ENCODE data around the gene NYNRIN. TPM values are rescaled to one million over a fixed set of nuclear protein-coding genes. Genes with fewer than 3 reads are reported as not detected.

The NYNRIN gene
- total RNA-seq, 1 donor from 2014 or later: 8.0 TPM

GRCh38 chr14:24378327-24378726, 20.5 kb upstream of the NYNRIN start:
- intact Hi-C loops (cut with micrococcal nuclease): no loop called here
- no peaks in the 10 kb centered on the region for H3K9me3 ChIP-seq (replicated peaks)
- peaks cover 9% of the 10 kb centered on the region for H3K27me3 ChIP-seq (ENCODE audit: low read depth)
- H3K36me3 ChIP-seq: peaks cover 4% of the 10 kb centered on the region
- DNase-seq: no peak
- H3K27ac ChIP-seq (replicated peaks): no peak overlapping the region
- H3K4me3 ChIP-seq: no peak overlapping the region
- peaks cover 22% of the 10 kb centered on the region for H3K4me1 ChIP-seq
- TF ChIP-seq CTCF (IDR thresholded peaks at IDR 0.05; ENCODE audit: borderline replicate concordance): no peak

DNA sequence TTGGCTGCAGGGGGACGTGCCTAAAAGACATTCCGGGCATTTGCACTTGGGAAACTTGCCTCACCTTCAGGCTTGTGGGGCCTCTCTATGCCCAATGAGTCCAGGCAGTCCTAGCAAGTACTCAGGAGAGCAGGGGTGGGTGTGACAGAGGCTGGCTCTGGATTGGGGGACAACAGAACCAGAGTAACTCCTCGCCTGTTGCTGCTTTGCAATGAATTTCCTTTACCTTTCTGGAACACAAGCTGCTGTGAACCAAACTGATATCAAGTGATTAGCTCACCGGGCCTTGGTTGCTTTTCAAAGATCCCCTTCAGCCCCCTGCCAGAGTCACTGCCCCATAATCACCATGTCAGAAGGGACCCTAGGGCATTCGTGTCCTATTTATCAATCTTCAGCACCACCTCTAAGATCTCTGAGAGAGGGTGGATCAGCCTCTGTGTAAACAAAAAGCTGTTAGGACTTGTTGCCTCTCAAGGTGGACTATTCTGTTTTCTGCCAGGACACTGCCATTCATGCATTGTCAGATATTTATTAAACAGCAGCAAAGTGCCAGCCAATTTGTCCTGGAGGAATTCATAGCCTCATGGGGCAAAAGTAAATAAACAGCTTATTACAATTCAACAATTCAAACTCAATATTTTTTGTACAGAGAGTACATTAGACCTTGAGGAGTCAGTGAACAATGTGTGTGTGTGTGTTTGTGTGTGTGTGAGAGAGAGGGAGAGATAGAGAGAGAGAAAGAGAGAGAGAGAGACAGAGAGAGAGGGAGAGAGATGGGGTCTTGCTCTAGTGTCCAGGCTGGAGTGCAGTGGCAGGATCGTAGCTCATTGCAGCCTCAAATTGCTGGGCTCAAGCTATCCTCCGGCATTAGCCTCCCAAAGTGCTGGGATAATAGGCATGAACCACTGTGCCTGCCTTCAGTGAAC, 19.6 kb upstream of the NYNRIN start:
- Histone ChIP-seq H3K9me3 (replicated peaks) (no peaks in the 10 kb centered on the region), H3K36me3 (no peaks in the 10 kb centered on the region), H3K4me1 (peaks cover 22% of the 10 kb centered on the region), H3K4me3 (no peak overlapping the region), H3K27ac (replicated peaks) (no peak overlapping the region), H3K27me3 (ENCODE audit: low read depth) (peaks cover 9% of the 10 kb centered on the region)
- no peak for DNase-seq
- no peak for TF ChIP-seq CTCF (IDR thresholded peaks at IDR 0.05; ENCODE audit: borderline replicate concordance)
- intact Hi-C loops (cut with micrococcal nuclease): no loop called here

DNA sequence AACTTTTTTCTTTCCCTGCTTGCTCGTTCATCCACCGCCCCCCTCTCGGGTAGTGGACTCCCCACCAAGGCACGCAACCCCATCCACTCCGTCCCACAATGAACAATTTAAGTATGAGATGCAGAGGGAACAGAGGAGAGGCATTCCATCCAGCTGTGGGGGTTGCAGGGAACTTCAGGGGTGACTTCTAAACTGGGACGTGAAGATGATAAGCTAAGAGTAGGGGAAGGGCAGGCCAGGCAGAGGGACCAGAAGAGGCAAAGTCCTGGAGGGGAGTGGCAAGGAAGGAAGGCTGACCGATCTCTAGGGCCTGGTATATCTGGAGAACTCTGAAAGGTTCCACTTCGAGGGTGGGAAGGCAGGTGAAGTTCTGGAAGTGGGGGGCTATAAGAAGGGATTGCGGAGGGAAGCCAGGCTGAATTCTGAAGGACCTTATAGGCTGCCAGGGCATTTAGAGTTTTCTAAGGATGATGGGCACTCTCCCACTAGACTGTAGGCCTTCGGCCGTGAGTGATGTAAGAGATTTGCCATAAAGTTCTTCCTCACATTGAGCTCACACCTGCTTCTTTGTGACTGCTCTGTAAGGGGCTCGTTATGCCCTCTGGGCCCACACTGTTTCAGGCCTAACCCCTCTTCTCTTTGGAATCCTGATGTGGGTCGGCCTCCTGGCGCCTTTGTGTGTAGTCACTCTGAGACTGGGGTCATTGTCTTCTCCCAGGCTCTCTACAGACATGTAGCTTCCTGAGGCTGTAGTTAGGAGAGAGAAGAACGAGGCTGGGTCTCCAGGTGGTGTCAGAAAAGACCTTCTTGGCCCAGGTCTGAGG, 18.7 kb upstream of the NYNRIN start:
- H3K36me3 ChIP-seq: no peaks in the 10 kb centered on the region
- H3K9me3 ChIP-seq (replicated peaks): no peaks in the 10 kb centered on the region
- TF ChIP-seq CTCF (IDR thresholded peaks at IDR 0.05; ENCODE audit: borderline replicate concordance): no peak
- H3K4me1 ChIP-seq: peaks cover 22% of the 10 kb centered on the region
- intact Hi-C loops (cut with micrococcal nuclease): no loop called here
- peaks cover 9% of the 10 kb centered on the region for H3K27me3 ChIP-seq (ENCODE audit: low read depth)
- DNase-seq: no peak
- H3K27ac ChIP-seq (replicated peaks): no peak overlapping the region
- H3K4me3 ChIP-seq: no peak overlapping the region

- DNase-seq: no peak
- intact Hi-C loops (cut with micrococcal nuclease): no loop called here
- H3K36me3 ChIP-seq: no peaks in the 10 kb centered on the region
- no peak overlapping the region for H3K27ac ChIP-seq (replicated peaks)
- no peak overlapping the region for H3K4me3 ChIP-seq
- H3K9me3 ChIP-seq (replicated peaks): no peaks in the 10 kb centered on the region
- H3K4me1 ChIP-seq: peaks cover 16% of the 10 kb centered on the region
- no peaks in the 10 kb centered on the region for H3K27me3 ChIP-seq (ENCODE audit: low read depth)
- TF ChIP-seq CTCF (IDR thresholded peaks at IDR 0.05; ENCODE audit: borderline replicate concordance): no peak
These were observed 17.3 kb upstream of the NYNRIN start for GRCh38 chr14:24381363-24382063.

DNA sequence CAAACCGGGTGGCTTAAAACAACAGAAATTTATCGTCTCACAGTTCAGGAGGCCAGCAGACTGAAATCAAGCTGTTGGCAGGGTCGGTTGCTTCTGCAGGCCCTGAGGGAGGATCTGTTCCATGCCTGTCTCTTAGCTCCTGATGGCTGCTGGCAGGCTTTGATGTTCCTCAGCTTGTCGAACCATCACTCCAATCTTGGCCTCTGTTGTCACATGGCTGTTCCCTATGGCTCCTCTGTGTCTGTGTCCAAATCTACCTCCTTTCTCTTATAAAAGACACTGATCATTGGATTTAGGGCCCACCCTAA, 16.8 kb upstream of the NYNRIN start:
- intact Hi-C loops (cut with micrococcal nuclease): no loop called here
- Histone ChIP-seq H3K4me3 (no peak overlapping the region), H3K27me3 (ENCODE audit: low read depth) (peaks cover 1% of the 10 kb centered on the region)

More for the DNA sequence above, 16.8 kb upstream of the NYNRIN start:
- Histone ChIP-seq H3K27ac (replicated peaks) (no peak overlapping the region), H3K36me3 (no peaks in the 10 kb centered on the region), H3K4me1 (peaks cover 11% of the 10 kb centered on the region), H3K9me3 (replicated peaks) (no peaks in the 10 kb centered on the region)
- DNase-seq: no peak
- TF ChIP-seq CTCF (IDR thresholded peaks at IDR 0.05; ENCODE audit: borderline replicate concordance): no peak
